ENCODE data around the gene CCDC83.

DNA sequence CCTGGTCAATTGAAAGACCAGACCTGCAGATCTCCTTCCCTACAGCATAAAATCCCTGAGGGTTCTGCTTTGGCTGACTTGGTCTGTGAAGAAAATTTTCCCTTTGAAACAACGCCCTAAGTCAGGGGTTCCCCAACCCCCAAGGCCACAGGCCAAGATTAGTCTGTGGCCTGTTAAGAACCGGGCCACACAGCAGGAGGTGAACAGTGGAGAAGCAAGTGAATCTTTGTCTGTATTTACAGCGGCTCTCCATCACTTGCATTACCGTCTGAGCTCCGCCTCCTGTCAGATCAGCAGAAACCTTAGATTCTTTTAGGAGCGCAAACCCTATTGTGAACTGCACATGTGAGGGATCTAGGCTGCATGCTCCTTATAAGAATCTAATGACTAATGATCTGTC lies 38.2 kb downstream of the CCDC83 start:
- TF ChIP-seq, protein P1, sequence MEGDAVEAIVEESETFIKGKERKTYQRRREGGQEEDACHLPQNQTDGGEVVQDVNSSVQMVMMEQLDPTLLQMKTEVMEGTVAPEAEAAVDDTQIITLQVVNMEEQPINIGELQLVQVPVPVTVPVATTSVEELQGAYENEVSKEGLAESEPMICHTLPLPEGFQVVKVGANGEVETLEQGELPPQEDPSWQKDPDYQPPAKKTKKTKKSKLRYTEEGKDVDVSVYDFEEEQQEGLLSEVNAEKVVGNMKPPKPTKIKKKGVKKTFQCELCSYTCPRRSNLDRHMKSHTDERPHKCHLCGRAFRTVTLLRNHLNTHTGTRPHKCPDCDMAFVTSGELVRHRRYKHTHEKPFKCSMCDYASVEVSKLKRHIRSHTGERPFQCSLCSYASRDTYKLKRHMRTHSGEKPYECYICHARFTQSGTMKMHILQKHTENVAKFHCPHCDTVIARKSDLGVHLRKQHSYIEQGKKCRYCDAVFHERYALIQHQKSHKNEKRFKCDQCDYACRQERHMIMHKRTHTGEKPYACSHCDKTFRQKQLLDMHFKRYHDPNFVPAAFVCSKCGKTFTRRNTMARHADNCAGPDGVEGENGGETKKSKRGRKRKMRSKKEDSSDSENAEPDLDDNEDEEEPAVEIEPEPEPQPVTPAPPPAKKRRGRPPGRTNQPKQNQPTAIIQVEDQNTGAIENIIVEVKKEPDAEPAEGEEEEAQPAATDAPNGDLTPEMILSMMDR (IDR thresholded peaks at IDR 0.05): no peak
- no peak for TF ChIP-seq ZFX (IDR thresholded peaks at IDR 0.05; ENCODE audit: borderline replicate concordance)

All from 22Rv1 (cell line).